B cell (primary cell): ENCODE data around the gene TEPSIN. TPM values are rescaled to one million over a fixed set of nuclear protein-coding genes. Genes with fewer than 3 reads are reported as not detected.

ENCODE experiments used
- ATAC-seq: fragments of 200-7000 bp; cut with Tn5 transposase; one replicate; pipeline ENCODE4 v1.10.0; 2021; ENCODE audit warnings: low read depth, mild to moderate bottlenecking, moderate number of reproducible peaks, moderate library complexity
- CTCF ChIA-PET: fragments of 350-600 bp; sonication (Branson Sonifier 250); formaldehyde crosslinking; loops from one replicate; lab custom pipeline; 2021; ENCODE audit warnings: antibody characterized with exemption, inconsistent platforms; lab: Charles Lee
- POLR2A ChIA-PET: fragments of 350-600 bp; sonication (Branson Sonifier 250); formaldehyde crosslinking; loops from one replicate; lab custom pipeline; 2021; ENCODE audit warnings: antibody characterized with exemption; lab: Charles Lee
- DNase-seq: peaks from one replicate; pipeline ENCODE4 v3.0.0; 2013
- H2AFZ ChIP-seq: 2 replicates; pipeline ENCODE4 v1.6.1; 2012; ENCODE audit warnings: mild to moderate bottlenecking, low read depth, low read length; ENCODE audit not compliant: insufficient read depth, poor library complexity, severe bottlenecking
- H3K27ac ChIP-seq, 2 donors: 1 replicate in 1 of 2; 2 replicates in 1 of 2; pipeline ENCODE4 v1.5.1; 2012 to 2013; ENCODE audit warnings: low read length in 2 of 2, mild to moderate bottlenecking in 2 of 2, moderate library complexity in 1 of 2
- H3K27me3 ChIP-seq, 4 experiments: fragments of 200-600 bp in 1 of 4; sonication (generic) in 1 of 4; replicated peaks in 1 of 4; 1 replicate in 2 of 4; 2 replicates in 2 of 4; pipeline versions ENCODE4 v1.6.1 to v1.7.0; 2013 to 2016; ENCODE audit warnings: low read length in 3 of 4, mild to moderate bottlenecking in 2 of 4, mixed read lengths in 1 of 4, moderate library complexity in 1 of 4; ENCODE audit not compliant: insufficient read depth in 4 of 4, control insufficient read depth in 3 of 4; ENCODE audit errors: control extremely low read depth in 1 of 4
- H3K36me3 ChIP-seq, 2 experiments: replicated peaks in 1 of 2; 1 replicate in 1 of 2; 2 replicates in 1 of 2; pipeline versions ENCODE4 v1.6.1 to v1.7.1; 2013; ENCODE audit warnings: low read length in 1 of 2; ENCODE audit not compliant: insufficient read depth in 2 of 2, control insufficient read depth in 1 of 2; ENCODE audit errors: control extremely low read depth in 1 of 2, extremely low read depth in 1 of 2
- H3K4me1 ChIP-seq, 2 donors: fragments of 200-600 bp in 1 of 2; sonication (generic) in 1 of 2; 1 replicate in 1 of 2; 2 replicates in 1 of 2; pipeline versions ENCODE4 v1.5.1 to v1.6.1; 2013 to 2017; ENCODE audit warnings: low read length in 2 of 2; ENCODE audit not compliant: control insufficient read depth in 2 of 2, insufficient read depth in 2 of 2
- H3K4me2 ChIP-seq: replicated peaks from 2 replicates; pipeline ENCODE3; 2012; ENCODE audit warnings: mild to moderate bottlenecking, low read depth, low read length; ENCODE audit not compliant: poor library complexity, severe bottlenecking
- H3K4me3 ChIP-seq, 5 experiments: fragments of 200-600 bp in 1 of 5; sonication (generic) in 1 of 5; 1 replicate in 3 of 5; 2 replicates in 2 of 5; pipeline versions ENCODE4 v1.5.1 to v1.7.0; 2011 to 2016; ENCODE audit warnings: low read length in 4 of 5, mild to moderate bottlenecking in 4 of 5, low read depth in 2 of 5, control low read depth in 1 of 5, moderate library complexity in 1 of 5; ENCODE audit not compliant: insufficient read depth in 1 of 5; ENCODE audit errors: control extremely low read depth in 1 of 5, extremely low read depth in 1 of 5
- H3K79me2 ChIP-seq: fragments of 200-600 bp; sonication (generic); one replicate; pipeline ENCODE4 v1.6.0; 2016; ENCODE audit warnings: low read length; ENCODE audit not compliant: control insufficient read depth, insufficient read depth
- H3K9ac ChIP-seq: fragments of 200-600 bp; sonication (generic); 2 replicates; pipeline ENCODE4 v1.6.1; 2017; ENCODE audit warnings: mild to moderate bottlenecking, low read length, moderate library complexity
- H3K9me3 ChIP-seq, 3 donors: one replicate each; pipeline versions ENCODE4 v1.6.1 to v1.7.1; 2013; ENCODE audit warnings: low read length in 2 of 3; ENCODE audit not compliant: control insufficient read depth in 2 of 3, insufficient read depth in 1 of 3; ENCODE audit errors: control extremely low read depth in 1 of 3
- H4K20me1 ChIP-seq: 2 replicates; pipeline ENCODE4 v1.6.0; 2012; ENCODE audit warnings: mild to moderate bottlenecking, low read length; ENCODE audit not compliant: insufficient read depth, control insufficient read depth, poor library complexity, severe bottlenecking
- H3K27ac Mint-ChIP-seq: one replicate; pipeline ENCODE4 v1.8.0; 2021; ENCODE audit warnings: mixed read lengths
- H3K27me3 Mint-ChIP-seq: one replicate; pipeline ENCODE4 v1.8.0; 2021; ENCODE audit warnings: mixed read lengths
- H3K4me1 Mint-ChIP-seq: one replicate; pipeline ENCODE4 v1.8.0; 2021; ENCODE audit warnings: mixed read lengths
- H3K4me3 Mint-ChIP-seq: one replicate; pipeline ENCODE4 v1.8.0; 2021; ENCODE audit warnings: mixed read lengths
- H3K9me3 Mint-ChIP-seq: one replicate; pipeline ENCODE4 v1.8.0; 2022; ENCODE audit warnings: mixed read lengths; ENCODE audit not compliant: insufficient read depth
- CTCF ChIP-seq: fragments of 200-600 bp; IDR thresholded peaks from one replicate; pipeline ENCODE4 v1.8.0; 2022; ENCODE audit warnings: antibody characterized with exemption, mild to moderate bottlenecking
- EZH2 ChIP-seq: IDR thresholded peaks from 2 replicates; pipeline ENCODE4 v1.6.1; 2012; ENCODE audit warnings: borderline replicate concordance, low read depth, mild to moderate bottlenecking, moderate library complexity, low read length; ENCODE audit not compliant: insufficient read depth, poor library complexity, severe bottlenecking
- WGBS: methylation state at CpG from one replicate; pipeline ENCODE4 v1.1.5; 2013; ENCODE audit warnings: missing lambda C conversion rate; ENCODE audit not compliant: insufficient coverage; 5-methylcytosine and 5-hydroxymethylcytosine counted together
- intact Hi-C: fragments of 100-400 bp; cut with micrococcal nuclease; formaldehyde crosslinking; loops from one replicate; pipeline ENCODE4 v1.10.0; 2022
- polyA plus RNA-seq: library from polyadenylated mRNA; depleted of rRNA; stranded (reverse); fragments of >200 nt; gene quantifications from 2 replicates; pipeline ENCODE4 v1.2.3, GENCODE V29; 2012
- total RNA-seq, 2 donors: library from RNA; stranded (reverse); fragments of 120-200 nt in 1 of 2; gene quantifications; 1 replicate in 1 of 2; 2 replicates in 1 of 2; pipeline versions ENCODE4 v1.2.3 to v1.2.4, GENCODE V29; 2013 to 2022

Gene TEPSIN
- total and polyA plus RNA-seq, 2 donors (not counting 1 experiment from before 2014, with no cell fraction given): 180 to 273 TPM

- Histone ChIP-seq H4K20me1 (peaks cover 81% of the 10 kb centered on the region), H3K27me3 (no peaks in the 10 kb centered on the region), H3K9me3 (no peaks in the 10 kb centered on the region), H3K4me3 (no peak overlapping the region), H3K9ac (no peak overlapping the region), H3K36me3 (peaks cover 0 to 52% of the 10 kb centered on the region in 2 experiments), H2AFZ (peak overlapping the region; percentile 19), H3K4me1 (peaks cover 0 to 11% of the 10 kb centered on the region in 2 donors), H3K27ac (no peak overlapping the region), H3K4me2 (no peak overlapping the region), H3K79me2 (peaks cover 15% of the 10 kb centered on the region)
- peaks cover 7% of the 10 kb centered on the region for H3K4me1 Mint-ChIP-seq
- H3K9me3 Mint-ChIP-seq: no peaks in the 10 kb centered on the region
- intact Hi-C loops: loop anchor here (5.0 to 10.0 kb wide), 2 partner anchors 261 to 299 kb away; partner anchors contain the start of genes ACTG1 and FAAP100
- DNase-seq (peak; percentile 77), ATAC-seq (peak; percentile 83)
- ChIA-PET POLR2A (interaction anchor here (0.7 kb wide), 1 partner anchor 285 kb away, joined by 3 read pairs; no protein-coding TSS in a partner anchor), CTCF (interaction anchor here (0.7 to 4.2 kb wide), 13 partner anchors 42 to 347 kb away, joined by 3 to 44 read pairs (median 5); partner anchors contain the start of genes BAHCC1, FAAP100 and SLC38A10)
- H3K27ac Mint-ChIP-seq: peak overlapping the region; percentile 17
- WGBS: 59% methylated on average over 14 of the region's 19 CpGs
- H3K4me3 Mint-ChIP-seq: no peak overlapping the region
- TF ChIP-seq CTCF (peak; percentile 83), EZH2 (no peak)
- no peaks in the 10 kb centered on the region for H3K27me3 Mint-ChIP-seq
Observed at GRCh38 chr17:81253358-81254131, 14.7 kb upstream of the TEPSIN start.

GRCh38 chr17:81252987-81253329 is 14.1 kb upstream of the TEPSIN start:
- Histone ChIP-seq H3K4me1 (peaks cover 0 to 11% of the 10 kb centered on the region in 2 donors), H3K79me2 (peaks cover 15% of the 10 kb centered on the region), H3K36me3 (peaks cover 0 to 46% of the 10 kb centered on the region in 2 experiments), H3K4me3 (no peak overlapping the region), H2AFZ (no peak overlapping the region), H3K9ac (no peak overlapping the region), H3K27me3 (no peaks in the 10 kb centered on the region), H3K27ac (no peak overlapping the region), H4K20me1 (peaks cover 76% of the 10 kb centered on the region), H3K4me2 (no peak overlapping the region), H3K9me3 (no peaks in the 10 kb centered on the region)
- intact Hi-C loops: loop anchor here (5.0 to 10.0 kb wide), 2 partner anchors 262 to 299 kb away; partner anchors contain the start of genes ACTG1 and FAAP100
- peak overlapping the region; percentile 11 for H3K27ac Mint-ChIP-seq
- TF ChIP-seq CTCF: no peak
- TF ChIP-seq EZH2: no peak
- ATAC-seq: no peak
- DNase-seq: no peak
- WGBS: 91% methylated on average over 15 of the region's 15 CpGs
- CTCF ChIA-PET: interaction anchor here (0.7 to 4.2 kb wide), 13 partner anchors 42 to 348 kb away, joined by 3 to 44 read pairs (median 5); partner anchors contain the start of genes BAHCC1, FAAP100 and SLC38A10
- no peaks in the 10 kb centered on the region for H3K9me3 Mint-ChIP-seq
- peaks cover 7% of the 10 kb centered on the region for H3K4me1 Mint-ChIP-seq
- no peaks in the 10 kb centered on the region for H3K27me3 Mint-ChIP-seq
- no peak overlapping the region for H3K4me3 Mint-ChIP-seq
- POLR2A ChIA-PET: interaction anchor here (0.7 kb wide), 1 partner anchor 286 kb away, joined by 3 read pairs; no protein-coding TSS in a partner anchor
